Keratinocyte (primary cell): ENCODE results near the gene PER2. TPM values are rescaled to one million over a fixed set of nuclear protein-coding genes. Genes with fewer than 3 reads are reported as not detected.

Source experiments
- DNase-seq: peaks from one replicate; pipeline ENCODE4 v3.0.0-alpha.2; 2011; ENCODE audit warnings: low read depth, missing footprints, low spot score
- FAIRE-seq: peaks from 2 replicates; lab custom pipeline; 2011; peaks lifted over from hg19 to GRCh38; lab: Jason Lieb, UNC
- H2AFZ ChIP-seq: 2 replicates; pipeline ENCODE4 v1.6.0; 2012; ENCODE audit warnings: low read length, control low read depth, inconsistent platforms; ENCODE audit not compliant: control insufficient read depth
- H3K27ac ChIP-seq: 2 replicates; pipeline ENCODE4 v1.5.1; 2011; ENCODE audit warnings: low read length; ENCODE audit not compliant: control insufficient read depth, insufficient read depth
- H3K27me3 ChIP-seq: 3 replicates; pipeline ENCODE4 v1.6.0; 2011; ENCODE audit warnings: low read length; ENCODE audit not compliant: control insufficient read depth, insufficient read depth; ENCODE audit errors: extremely low read depth
- H3K36me3 ChIP-seq, 2 experiments: 2 replicates in 1 of 2; 3 replicates in 1 of 2; pipeline ENCODE4 v1.5.1; 2011; ENCODE audit warnings: low read length in 2 of 2, mild to moderate bottlenecking in 1 of 2; ENCODE audit not compliant: control insufficient read depth in 2 of 2, insufficient read depth in 2 of 2; ENCODE audit errors: extremely low read depth in 1 of 2
- H3K4me1 ChIP-seq: 3 replicates; pipeline ENCODE4 v1.5.1; 2011; ENCODE audit warnings: low read length; ENCODE audit not compliant: control insufficient read depth, insufficient read depth; ENCODE audit errors: extremely low read depth
- H3K4me2 ChIP-seq: 3 replicates; pipeline ENCODE4 v1.6.0; 2011; ENCODE audit warnings: low read depth, low read length; ENCODE audit not compliant: control insufficient read depth, insufficient read depth; ENCODE audit errors: extremely low read depth
- H3K4me3 ChIP-seq, 3 experiments: fragments of 200-600 bp in 1 of 3; sonication (generic) in 1 of 3; 2 replicates in 2 of 3; 3 replicates in 1 of 3; pipeline ENCODE4 v1.5.1; 2011 to 2016; ENCODE audit warnings: low read length in 3 of 3, mild to moderate bottlenecking in 3 of 3, control low read depth in 2 of 3, inconsistent platforms in 1 of 3, low read depth in 1 of 3, mixed read lengths in 1 of 3, mixed run types in 1 of 3, moderate library complexity in 1 of 3; ENCODE audit not compliant: control insufficient read depth in 2 of 3, insufficient read depth in 2 of 3; ENCODE audit errors: extremely low read depth in 1 of 3
- H3K79me2 ChIP-seq: 2 replicates; pipeline ENCODE4 v1.6.0; 2012; ENCODE audit warnings: low read length; ENCODE audit not compliant: control insufficient read depth, insufficient read depth
- H3K9ac ChIP-seq: 3 replicates; pipeline ENCODE4 v1.6.0; 2011; ENCODE audit warnings: low read length; ENCODE audit not compliant: control insufficient read depth, insufficient read depth; ENCODE audit errors: extremely low read depth
- H3K9me1 ChIP-seq: 3 replicates; pipeline ENCODE4 v1.6.0; 2011; ENCODE audit warnings: low read length; ENCODE audit not compliant: control insufficient read depth, insufficient read depth; ENCODE audit errors: extremely low read depth
- H3K9me3 ChIP-seq: 2 replicates; pipeline ENCODE4 v1.5.1; 2012; ENCODE audit warnings: low read depth, low read length; ENCODE audit not compliant: control insufficient read depth
- H4K20me1 ChIP-seq: 3 replicates; pipeline ENCODE4 v1.6.0; 2011; ENCODE audit warnings: low read length; ENCODE audit not compliant: control insufficient read depth, insufficient read depth; ENCODE audit errors: extremely low read depth
- EZH2 ChIP-seq: IDR thresholded peaks from one replicate; pipeline ENCODE4 v1.6.1; 2012; ENCODE audit warnings: inconsistent platforms, mild to moderate bottlenecking, low read length, moderate library complexity
- dilution Hi-C: fragments of 300-500 bp; cut with MboI; formaldehyde crosslinking; loops from one replicate; pipeline ENCODE4 v1.7.0; 2020; ENCODE audit warnings: low sequenced_read_pairs; ENCODE audit not compliant: extremely low pct_ligation_motif_present
- polyA plus RNA-seq, 5 experiments: library from polyadenylated mRNA; depleted of rRNA in 3 of 5; stranded (reverse) in 3 of 5; stranded (forward) in 1 of 5; unstranded in 1 of 5; fragments of >200 nt; gene quantifications; 1 replicate in 1 of 5; 2 replicates in 3 of 5; 3 replicates in 1 of 5; pipeline versions ENCODE4 v1.2.1 to v1.2.3, GENCODE V29; 2011 to 2012; ENCODE audit warnings: missing spikeins in 2 of 5, low read depth in 1 of 5, low replicate concordance in 1 of 5
- TF ChIP-seq, protein P1 (sequence below), 3 experiments: IDR thresholded peaks in 1 of 3; conservative IDR thresholded peaks in 1 of 3; optimal IDR thresholded peaks in 1 of 3; 2 replicates in 2 of 3; 3 replicates in 1 of 3; pipeline versions ENCODE3 to v1.5.1; 2011; ENCODE audit warnings: low read length in 3 of 3, mild to moderate bottlenecking in 3 of 3, moderate library complexity in 2 of 3, control low read depth in 1 of 3, inconsistent platforms in 1 of 3; ENCODE audit not compliant: insufficient read depth in 2 of 3; ENCODE audit errors: extremely low read depth in 1 of 3

Gene PER2
- polyA plus RNA-seq, 1 donor (not counting 4 experiments of a cell fraction or from before 2014, with no cell fraction given): 1.6 TPM

DNA sequence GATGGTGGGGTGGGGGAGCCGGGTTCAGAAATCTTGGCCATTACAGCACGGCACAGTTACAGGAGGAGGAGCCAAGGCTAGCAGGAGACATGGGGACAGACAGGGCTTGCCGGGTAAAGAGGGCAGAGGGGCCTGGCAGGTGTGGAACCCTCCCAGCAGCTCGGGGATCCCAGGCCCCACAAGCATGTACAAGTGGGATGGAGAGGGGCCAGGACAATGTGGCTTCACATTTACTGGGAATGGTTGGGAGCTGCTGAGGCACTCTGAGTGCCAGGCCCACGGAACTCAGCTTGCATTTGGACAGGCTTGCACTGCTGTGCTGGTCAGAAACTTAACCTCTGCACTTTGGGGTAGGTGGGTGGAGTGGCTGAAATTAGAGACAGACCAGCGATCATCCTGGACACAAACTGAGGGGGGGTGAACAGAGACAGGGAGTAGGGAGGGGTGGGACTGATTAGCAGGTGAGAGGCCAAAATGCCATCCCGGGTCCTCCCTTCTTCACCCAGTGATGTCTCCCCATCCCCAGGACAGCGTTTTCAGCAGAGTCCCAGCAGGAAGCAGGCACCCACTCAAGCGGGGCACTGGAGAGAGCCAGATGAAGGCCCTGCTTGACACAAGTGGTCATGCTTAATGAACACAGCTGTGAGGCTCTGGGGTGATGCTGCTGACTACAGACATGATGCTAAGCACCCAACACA is 9.6 kb downstream of the PER2 start:
- H3K79me2 ChIP-seq: peaks cover 8% of the 10 kb centered on the region
- DNase-seq (no peak), FAIRE-seq (no peak)
- no peak overlapping the region for H3K9ac ChIP-seq
- peaks cover 6 to 14% of the 10 kb centered on the region in 2 experiments for H3K36me3 ChIP-seq
- no peaks in the 10 kb centered on the region for H3K9me1 ChIP-seq
- no peak overlapping the region for H3K27ac ChIP-seq
- H2AFZ ChIP-seq: no peak overlapping the region
- dilution Hi-C loops: no loop called here
- no peaks in the 10 kb centered on the region for H3K9me3 ChIP-seq
- H3K4me1 ChIP-seq: no peaks in the 10 kb centered on the region
- H3K27me3 ChIP-seq: no peaks in the 10 kb centered on the region
- H3K4me3 ChIP-seq: no peak overlapping the region
- no peaks in the 10 kb centered on the region for H4K20me1 ChIP-seq
- no peak for TF ChIP-seq EZH2
- TF ChIP-seq, protein P1, sequence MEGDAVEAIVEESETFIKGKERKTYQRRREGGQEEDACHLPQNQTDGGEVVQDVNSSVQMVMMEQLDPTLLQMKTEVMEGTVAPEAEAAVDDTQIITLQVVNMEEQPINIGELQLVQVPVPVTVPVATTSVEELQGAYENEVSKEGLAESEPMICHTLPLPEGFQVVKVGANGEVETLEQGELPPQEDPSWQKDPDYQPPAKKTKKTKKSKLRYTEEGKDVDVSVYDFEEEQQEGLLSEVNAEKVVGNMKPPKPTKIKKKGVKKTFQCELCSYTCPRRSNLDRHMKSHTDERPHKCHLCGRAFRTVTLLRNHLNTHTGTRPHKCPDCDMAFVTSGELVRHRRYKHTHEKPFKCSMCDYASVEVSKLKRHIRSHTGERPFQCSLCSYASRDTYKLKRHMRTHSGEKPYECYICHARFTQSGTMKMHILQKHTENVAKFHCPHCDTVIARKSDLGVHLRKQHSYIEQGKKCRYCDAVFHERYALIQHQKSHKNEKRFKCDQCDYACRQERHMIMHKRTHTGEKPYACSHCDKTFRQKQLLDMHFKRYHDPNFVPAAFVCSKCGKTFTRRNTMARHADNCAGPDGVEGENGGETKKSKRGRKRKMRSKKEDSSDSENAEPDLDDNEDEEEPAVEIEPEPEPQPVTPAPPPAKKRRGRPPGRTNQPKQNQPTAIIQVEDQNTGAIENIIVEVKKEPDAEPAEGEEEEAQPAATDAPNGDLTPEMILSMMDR (optimal IDR thresholded peaks at IDR 0.05 in 1 of 3, IDR thresholded peaks at IDR 0.05 in 1 of 3, conservative IDR thresholded peaks at IDR 0.05 in 1 of 3; ENCODE audit: extremely low read depth in 1 of 3, insufficient read depth in 2 of 3, low read length in 3 of 3): no peak
- H3K4me2 ChIP-seq: no peak overlapping the region

DNA sequence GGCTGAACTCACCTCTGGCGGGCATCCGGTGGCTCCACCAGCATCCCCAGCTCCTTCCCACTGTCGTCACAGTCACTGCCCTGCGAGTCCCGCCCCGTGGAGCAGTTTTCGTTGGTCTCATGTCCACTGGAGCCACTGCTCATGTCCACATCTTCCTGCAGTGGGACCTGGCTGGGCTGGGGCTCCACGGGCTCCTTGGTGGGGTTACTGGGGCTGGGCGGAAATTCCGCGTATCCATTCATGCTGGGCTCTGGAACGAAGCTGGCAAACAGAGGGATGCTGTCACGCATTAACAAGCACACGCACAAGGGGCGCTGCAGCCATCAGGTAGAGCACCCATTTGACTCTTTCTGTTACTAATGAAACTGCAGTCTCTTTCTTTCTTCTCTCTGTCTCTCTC is 10.7 kb downstream of the PER2 start:
- DNase-seq (no peak), FAIRE-seq (no peak)
- dilution Hi-C loops: no loop called here
- Histone ChIP-seq H3K27me3 (no peaks in the 10 kb centered on the region), H3K36me3 (peaks cover 6 to 10% of the 10 kb centered on the region in 2 experiments), H3K4me1 (no peaks in the 10 kb centered on the region), H4K20me1 (no peaks in the 10 kb centered on the region), H3K4me3 (no peak overlapping the region), H3K79me2 (peaks cover 3% of the 10 kb centered on the region), H3K9me3 (no peaks in the 10 kb centered on the region), H3K9me1 (no peaks in the 10 kb centered on the region), H3K27ac (no peak overlapping the region), H2AFZ (no peak overlapping the region), H3K9ac (no peak overlapping the region), H3K4me2 (no peak overlapping the region)
- TF ChIP-seq, protein P1 (optimal IDR thresholded peaks at IDR 0.05 in 1 of 3, IDR thresholded peaks at IDR 0.05 in 1 of 3, conservative IDR thresholded peaks at IDR 0.05 in 1 of 3; ENCODE audit: extremely low read depth in 1 of 3, insufficient read depth in 2 of 3, low read length in 3 of 3): peak in 2 of 3 experiments; percentile 31 to 43
- no peak for TF ChIP-seq EZH2
